A673 (cell line): ENCODE results near the gene SPTLC3. TPM values are rescaled to one million over a fixed set of nuclear protein-coding genes. Genes with fewer than 3 reads are reported as not detected.

Experiments
- BruUV-seq: library from RNA; stranded (reverse); fragments of 400-500 nt; replicated peaks from 2 replicates; lab custom pipeline; 2021; lab: Mats Ljungman, UMichigan
- CTCF ChIA-PET: fragments of 300-600 bp; sonication (Branson Sonifier 250); formaldehyde crosslinking; loops from one replicate; lab custom pipeline; 2022; ENCODE audit warnings: antibody characterized with exemption; lab: Charles Lee
- POLR2A ChIA-PET: fragments of 300-600 bp; sonication (Branson Sonifier 250); formaldehyde crosslinking; loops from one replicate; lab custom pipeline; 2022; ENCODE audit warnings: antibody characterized with exemption; ENCODE audit not compliant: low non-redundant PET; lab: Charles Lee
- DNase-seq: peaks from one replicate; pipeline ENCODE4 v3.0.0-alpha.2; 2015; ENCODE audit warnings: low spot score
- H3K27ac ChIP-seq: fragments of 200-600 bp; sonication (generic); 2 replicates; pipeline ENCODE4 v1.5.1; 2016; ENCODE audit warnings: mixed run types, low read depth, mild to moderate bottlenecking, mixed read lengths, antibody characterized with exemption, low read length; ENCODE audit not compliant: poor library complexity, severe bottlenecking
- H3K27me3 ChIP-seq: fragments of 200-600 bp; sonication (generic); replicated peaks from 2 replicates; pipeline ENCODE4 v1.6.1; 2017; ENCODE audit warnings: mixed run types, low read depth, mild to moderate bottlenecking, mixed read lengths, antibody characterized with exemption, low read length; ENCODE audit not compliant: insufficient read depth, poor library complexity
- H3K36me3 ChIP-seq: fragments of 200-600 bp; sonication (generic); 2 replicates; pipeline ENCODE4 v1.6.1; 2016; ENCODE audit warnings: mixed run types, mild to moderate bottlenecking, mixed read lengths, antibody characterized with exemption, low read length; ENCODE audit not compliant: insufficient read depth, poor library complexity, severe bottlenecking
- H3K4me1 ChIP-seq: fragments of 200-600 bp; sonication (generic); 2 replicates; pipeline ENCODE4 v1.6.1; 2017; ENCODE audit warnings: mixed run types, mild to moderate bottlenecking, mixed read lengths, antibody characterized with exemption, low read length; ENCODE audit not compliant: insufficient read depth, poor library complexity, severe bottlenecking
- H3K4me3 ChIP-seq: fragments of 200-600 bp; sonication (generic); 2 replicates; pipeline ENCODE4 v1.5.1; 2016; ENCODE audit warnings: low read depth, mixed run types, mild to moderate bottlenecking, mixed read lengths, low read length; ENCODE audit not compliant: poor library complexity, severe bottlenecking
- H3K9me3 ChIP-seq: fragments of 200-600 bp; sonication (generic); 2 replicates; pipeline ENCODE4 v1.6.1; 2016; ENCODE audit warnings: mixed run types, low read depth, mild to moderate bottlenecking, mixed read lengths, antibody characterized with exemption, low read length; ENCODE audit not compliant: poor library complexity, severe bottlenecking
- EZH2 ChIP-seq: fragments of 200-600 bp; sonication (generic); IDR thresholded peaks from 2 replicates; pipeline ENCODE4 v1.6.1; 2017; ENCODE audit warnings: borderline replicate concordance, low read depth, mild to moderate bottlenecking, mixed read lengths, antibody characterized with exemption, low read length; ENCODE audit not compliant: poor library complexity, severe bottlenecking
- intact Hi-C: fragments of 100-400 bp; cut with micrococcal nuclease; formaldehyde crosslinking; loops from one replicate; pipeline ENCODE4 v1.10.0; 2022; ENCODE audit not compliant: unreplicated experiment
- total RNA-seq: library from RNA; stranded (reverse); gene quantifications from 2 replicates; pipeline ENCODE4 v1.2.3, GENCODE V29; 2021
- TF ChIP-seq, protein P1 (sequence below): fragments of 300-800, 200-600 bp; sonication (generic); conservative IDR thresholded peaks from 2 replicates; pipeline ENCODE4 v1.5.1; 2017; ENCODE audit warnings: low read depth, mild to moderate bottlenecking, antibody characterized with exemption, low read length, moderate library complexity, mixed read lengths

SPTLC3 gene
- total RNA-seq, 1 experiment from 2014 or later, result 0.06 TPM

DNA sequence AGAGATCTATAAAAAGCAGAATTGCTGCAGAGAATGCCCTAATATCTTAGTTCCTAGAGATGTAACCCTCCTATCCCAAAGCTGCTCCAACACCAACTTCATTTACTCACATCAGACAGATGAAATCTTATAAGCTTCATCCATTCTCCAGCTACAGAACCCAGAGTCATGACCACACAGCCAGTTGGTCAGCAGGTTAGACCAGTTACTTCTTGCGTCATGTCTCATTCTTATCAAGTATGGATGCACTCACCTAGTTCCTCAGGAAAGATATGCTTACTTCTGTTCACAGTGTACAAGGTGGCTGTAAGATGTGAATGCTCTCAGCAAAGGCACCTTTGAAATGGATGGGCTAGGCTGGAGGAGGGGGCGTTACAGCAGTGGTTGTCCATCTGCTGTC lies 164.4 kb downstream of the SPTLC3 start:
- intact Hi-C loops, result no loop called here
- ChIA-PET POLR2A (no interaction called here), CTCF (no interaction called here)
- no TSS peak for BruUV-seq
- TF ChIP-seq EZH2, result no peak
- TF ChIP-seq, protein P1, sequence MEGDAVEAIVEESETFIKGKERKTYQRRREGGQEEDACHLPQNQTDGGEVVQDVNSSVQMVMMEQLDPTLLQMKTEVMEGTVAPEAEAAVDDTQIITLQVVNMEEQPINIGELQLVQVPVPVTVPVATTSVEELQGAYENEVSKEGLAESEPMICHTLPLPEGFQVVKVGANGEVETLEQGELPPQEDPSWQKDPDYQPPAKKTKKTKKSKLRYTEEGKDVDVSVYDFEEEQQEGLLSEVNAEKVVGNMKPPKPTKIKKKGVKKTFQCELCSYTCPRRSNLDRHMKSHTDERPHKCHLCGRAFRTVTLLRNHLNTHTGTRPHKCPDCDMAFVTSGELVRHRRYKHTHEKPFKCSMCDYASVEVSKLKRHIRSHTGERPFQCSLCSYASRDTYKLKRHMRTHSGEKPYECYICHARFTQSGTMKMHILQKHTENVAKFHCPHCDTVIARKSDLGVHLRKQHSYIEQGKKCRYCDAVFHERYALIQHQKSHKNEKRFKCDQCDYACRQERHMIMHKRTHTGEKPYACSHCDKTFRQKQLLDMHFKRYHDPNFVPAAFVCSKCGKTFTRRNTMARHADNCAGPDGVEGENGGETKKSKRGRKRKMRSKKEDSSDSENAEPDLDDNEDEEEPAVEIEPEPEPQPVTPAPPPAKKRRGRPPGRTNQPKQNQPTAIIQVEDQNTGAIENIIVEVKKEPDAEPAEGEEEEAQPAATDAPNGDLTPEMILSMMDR, result no peak
- Histone ChIP-seq H3K4me1 (no peaks in the 10 kb centered on the region), H3K9me3 (no peaks in the 10 kb centered on the region), H3K27ac (no peak overlapping the region), H3K27me3 (no peaks in the 10 kb centered on the region), H3K4me3 (no peak overlapping the region), H3K36me3 (no peaks in the 10 kb centered on the region)
- DNase-seq, result no peak

DNA sequence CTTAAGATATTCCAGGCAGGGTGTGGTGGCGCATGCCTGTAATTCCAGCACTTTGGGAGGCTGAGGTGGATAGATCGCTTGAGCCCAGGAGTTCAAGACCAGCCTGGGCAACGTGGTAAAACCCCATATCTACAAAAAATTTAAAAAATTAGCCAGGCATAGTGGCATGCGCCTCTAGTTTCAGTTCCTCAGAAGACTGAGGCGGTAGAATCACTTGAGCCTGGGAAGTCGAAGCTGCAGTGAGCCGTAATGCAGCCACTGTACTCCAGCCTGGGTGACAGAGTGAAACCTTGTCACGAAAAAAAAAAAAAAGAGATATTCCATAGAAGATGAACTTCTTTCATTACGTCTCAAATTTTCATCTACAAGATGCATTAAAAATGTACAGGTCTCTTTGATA lies 165.6 kb downstream of the SPTLC3 start:
- TF ChIP-seq, protein P1, result no peak
- DNase-seq, result no peak
- Histone ChIP-seq H3K4me3 (no peak overlapping the region), H3K9me3 (no peaks in the 10 kb centered on the region), H3K4me1 (no peaks in the 10 kb centered on the region), H3K36me3 (no peaks in the 10 kb centered on the region), H3K27ac (no peak overlapping the region), H3K27me3 (no peaks in the 10 kb centered on the region)
- BruUV-seq, result no TSS peak
- ChIA-PET POLR2A (no interaction called here), CTCF (no interaction called here)
- intact Hi-C loops, result no loop called here

DNA sequence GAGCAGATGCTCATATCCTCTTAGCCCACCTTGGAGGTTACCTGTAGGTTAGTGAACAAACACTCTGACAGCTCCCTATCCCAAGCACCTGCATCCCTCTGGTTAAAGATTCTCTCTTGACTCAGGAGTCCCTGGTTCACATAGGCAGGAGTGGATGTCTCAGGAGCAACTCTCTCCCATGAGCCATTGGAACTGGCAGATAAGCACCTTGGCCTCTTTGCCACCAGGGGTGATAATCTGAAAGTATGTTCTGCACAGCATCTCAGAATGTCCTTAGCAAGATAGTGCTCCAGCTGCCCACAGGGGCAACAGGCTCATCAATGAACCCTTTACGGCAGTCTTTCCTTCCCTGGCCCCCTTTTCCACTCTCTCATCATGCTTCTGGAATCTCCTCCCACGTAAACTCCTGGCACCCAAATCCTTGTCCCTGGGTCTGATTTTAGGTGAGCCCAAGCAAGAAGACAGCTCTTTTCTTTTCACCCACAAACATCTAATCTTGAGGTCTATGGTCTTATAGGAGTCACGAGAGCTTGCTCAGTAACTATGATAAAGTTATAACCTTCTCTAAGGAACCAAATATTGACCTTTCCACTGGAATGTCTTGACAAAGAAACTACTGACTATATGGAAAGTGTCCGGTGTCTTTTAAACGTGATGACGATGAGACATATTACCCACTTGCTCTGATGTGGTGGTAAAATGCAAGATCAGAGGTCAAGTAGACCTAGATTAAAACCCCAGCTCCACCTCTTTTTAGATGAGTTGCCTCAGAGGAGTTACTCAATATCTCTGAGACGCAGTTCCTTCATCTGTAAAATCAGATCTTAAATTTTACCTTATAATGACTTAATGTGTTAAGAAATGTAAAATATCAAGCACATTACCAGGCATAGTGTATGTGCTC lies 172.5 kb downstream of the SPTLC3 start:
- Histone ChIP-seq H3K27me3 (no peaks in the 10 kb centered on the region), H3K4me3 (no peak overlapping the region), H3K4me1 (no peaks in the 10 kb centered on the region), H3K27ac (no peak overlapping the region), H3K36me3 (no peaks in the 10 kb centered on the region), H3K9me3 (no peaks in the 10 kb centered on the region)
- intact Hi-C loops, result no loop called here
- ChIA-PET POLR2A (no interaction called here), CTCF (no interaction called here)
- DNase-seq, result no peak
- TF ChIP-seq EZH2, result no peak
- TF ChIP-seq, protein P1, result no peak
- BruUV-seq, result no TSS peak
